ENCODE measurements around the gene NBAS.

Gene NBAS

DNA sequence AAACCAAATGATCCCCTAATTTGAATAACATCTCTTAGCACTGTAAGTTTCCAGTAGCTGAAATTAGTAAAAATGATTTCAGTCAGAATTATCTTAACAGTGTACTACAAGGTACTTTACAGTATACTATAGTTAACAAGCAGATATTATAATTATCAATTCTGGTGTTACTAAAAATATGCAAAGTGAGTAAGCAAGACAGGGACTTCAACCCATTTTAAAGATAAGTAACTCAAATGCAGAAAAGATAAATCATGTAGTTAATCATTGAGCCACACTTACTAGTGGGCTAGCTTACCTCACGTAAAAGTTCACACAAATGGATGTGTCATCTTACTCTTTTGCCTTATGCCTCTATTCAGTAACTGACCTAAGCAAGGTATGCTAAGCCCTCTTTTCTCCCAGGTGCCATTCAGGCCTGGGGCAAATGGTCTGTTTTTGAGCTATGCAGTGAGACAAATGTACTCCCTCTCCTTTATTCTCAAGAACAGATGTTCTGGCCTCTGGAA lies 101.0 kb downstream of the NBAS start:
- H3K4me2 ChIP-seq (ENCODE audit: low read length), result no peak overlapping the region
- H3K27me3 ChIP-seq (ENCODE audit: insufficient read depth, low read length, poor library complexity), result no peaks in the 10 kb centered on the region
- no peak overlapping the region for H3K9ac ChIP-seq (ENCODE audit: low read length)
- H3K79me1 ChIP-seq (ENCODE audit: low read length), result no peaks in the 10 kb centered on the region
- no peak overlapping the region for H2BK120ac ChIP-seq (ENCODE audit: low read depth, low read length)
- no peak overlapping the region for H3K18ac ChIP-seq (ENCODE audit: low read length)
- no peak overlapping the region for H4K8ac ChIP-seq (ENCODE audit: low read depth, low read length)
- H3K36me3 ChIP-seq (ENCODE audit: control insufficient read depth, insufficient read depth, low read length), result no peaks in the 10 kb centered on the region
- no peak for DNase-seq
- no peaks in the 10 kb centered on the region for H3K79me2 ChIP-seq (ENCODE audit: control insufficient read depth, insufficient read depth, low read length)
- no peaks in the 10 kb centered on the region for H3K4me1 ChIP-seq (ENCODE audit: control insufficient read depth, low read depth, low read length)
- H3K56ac ChIP-seq (ENCODE audit: low read length), result no peak overlapping the region
- H3K23ac ChIP-seq (ENCODE audit: low read length), result no peak overlapping the region
- no peak overlapping the region for H3K27ac ChIP-seq (ENCODE audit: low read depth, low read length)
- no peak overlapping the region for H2BK15ac ChIP-seq (replicated peaks; ENCODE audit: low read depth)
- no peak overlapping the region for H3K4ac ChIP-seq (ENCODE audit: low read depth, low read length)
- H2BK5ac ChIP-seq (ENCODE audit: low read length), result no peak overlapping the region
- WGBS (ENCODE audit: extremely low coverage, insufficient coverage, low lambda C conversion rate), result no CpG with 5 or more reads among the region's 1 CpG
- H3K4me3 ChIP-seq (ENCODE audit: low read length), result no peak overlapping the region
- H4K5ac ChIP-seq (ENCODE audit: low read length), result no peak overlapping the region
- no peak overlapping the region for H2AK5ac ChIP-seq (ENCODE audit: low read length)

DNA sequence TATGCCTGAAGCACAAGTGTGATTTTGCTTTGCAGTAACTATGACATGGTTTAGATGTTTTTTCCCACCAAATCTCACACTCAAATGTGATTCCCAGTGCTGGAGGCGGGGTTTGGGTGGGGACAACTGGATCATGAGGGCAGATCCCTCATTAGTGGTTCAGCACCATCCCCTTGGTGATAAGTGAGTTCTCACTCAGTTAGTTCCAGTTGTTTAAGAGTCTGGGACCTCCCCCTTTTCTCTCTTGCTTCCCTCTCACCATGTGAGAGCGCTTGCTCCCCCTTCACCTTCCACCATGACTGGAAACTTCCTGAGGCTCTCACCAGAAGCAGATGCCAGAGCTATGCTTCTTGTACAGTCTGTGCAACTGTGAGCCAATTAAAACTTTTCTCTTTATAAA lies 102.9 kb downstream of the NBAS start:
- Histone ChIP-seq H3K56ac (ENCODE audit: low read length) (no peak overlapping the region), H2BK15ac (replicated peaks; ENCODE audit: low read depth) (no peak overlapping the region), H3K4ac (ENCODE audit: low read depth, low read length) (no peak overlapping the region), H3K18ac (ENCODE audit: low read length) (no peak overlapping the region), H3K27me3 (ENCODE audit: insufficient read depth, low read length, poor library complexity) (no peaks in the 10 kb centered on the region), H3K23ac (ENCODE audit: low read length) (no peak overlapping the region), H3K79me2 (ENCODE audit: control insufficient read depth, insufficient read depth, low read length) (no peaks in the 10 kb centered on the region), H3K27ac (ENCODE audit: low read depth, low read length) (no peak overlapping the region), H4K8ac (ENCODE audit: low read depth, low read length) (no peak overlapping the region), H3K79me1 (ENCODE audit: low read length) (no peaks in the 10 kb centered on the region), H2BK5ac (ENCODE audit: low read length) (no peak overlapping the region), H3K4me2 (ENCODE audit: low read length) (no peak overlapping the region), H4K5ac (ENCODE audit: low read length) (no peak overlapping the region), H2AK5ac (ENCODE audit: low read length) (no peak overlapping the region), H3K9ac (ENCODE audit: low read length) (no peak overlapping the region), H3K36me3 (ENCODE audit: control insufficient read depth, insufficient read depth, low read length) (no peaks in the 10 kb centered on the region), H3K4me3 (ENCODE audit: low read length) (no peak overlapping the region), H3K4me1 (ENCODE audit: control insufficient read depth, low read depth, low read length) (no peaks in the 10 kb centered on the region), H2BK120ac (ENCODE audit: low read depth, low read length) (no peak overlapping the region)
- peak; percentile 59 for DNase-seq
- WGBS (ENCODE audit: extremely low coverage, insufficient coverage, low lambda C conversion rate), result no CpG with 5 or more reads among the region's 2 CpGs

DNA sequence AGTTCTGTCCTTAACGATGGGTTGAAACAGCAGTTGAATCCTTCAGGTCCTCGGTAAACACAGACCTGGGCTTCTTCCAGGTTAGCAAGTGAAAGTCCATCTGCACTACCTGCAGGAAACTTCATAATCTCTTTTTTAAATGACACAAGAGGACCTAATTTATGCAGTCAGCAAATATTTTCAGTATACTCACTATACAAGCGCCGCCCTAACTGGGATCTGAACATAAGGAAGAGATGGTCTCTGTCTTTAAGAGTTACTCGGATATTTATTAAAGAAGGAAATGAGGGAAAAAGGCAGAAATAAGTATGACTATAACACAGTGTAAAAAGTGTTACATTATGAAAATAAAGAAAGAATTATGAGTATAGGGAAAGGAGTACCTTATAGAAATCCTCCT lies 103.3 kb downstream of the NBAS start:
- no peak for DNase-seq
- H3K23ac ChIP-seq (ENCODE audit: low read length), result no peak overlapping the region
- H3K56ac ChIP-seq (ENCODE audit: low read length), result no peak overlapping the region
- no peaks in the 10 kb centered on the region for H3K79me1 ChIP-seq (ENCODE audit: low read length)
- no peaks in the 10 kb centered on the region for H3K36me3 ChIP-seq (ENCODE audit: control insufficient read depth, insufficient read depth, low read length)
- no peak overlapping the region for H2BK120ac ChIP-seq (ENCODE audit: low read depth, low read length)
- H4K5ac ChIP-seq (ENCODE audit: low read length), result no peak overlapping the region
- no CpG with 5 or more reads among the region's 5 CpGs for WGBS (ENCODE audit: extremely low coverage, insufficient coverage, low lambda C conversion rate)
- H3K4ac ChIP-seq (ENCODE audit: low read depth, low read length), result no peak overlapping the region
- H2BK5ac ChIP-seq (ENCODE audit: low read length), result no peak overlapping the region
- H3K79me2 ChIP-seq (ENCODE audit: control insufficient read depth, insufficient read depth, low read length), result no peaks in the 10 kb centered on the region
- no peak overlapping the region for H3K18ac ChIP-seq (ENCODE audit: low read length)
- no peak overlapping the region for H2AK5ac ChIP-seq (ENCODE audit: low read length)
- no peaks in the 10 kb centered on the region for H3K4me1 ChIP-seq (ENCODE audit: control insufficient read depth, low read depth, low read length)
- H3K27me3 ChIP-seq (ENCODE audit: insufficient read depth, low read length, poor library complexity), result no peaks in the 10 kb centered on the region
- no peak overlapping the region for H2BK15ac ChIP-seq (replicated peaks; ENCODE audit: low read depth)
- no peak overlapping the region for H3K27ac ChIP-seq (ENCODE audit: low read depth, low read length)
- no peak overlapping the region for H3K9ac ChIP-seq (ENCODE audit: low read length)
- H4K8ac ChIP-seq (ENCODE audit: low read depth, low read length), result no peak overlapping the region
- H3K4me3 ChIP-seq (ENCODE audit: low read length), result no peak overlapping the region
- H3K4me2 ChIP-seq (ENCODE audit: low read length), result no peak overlapping the region

DNA sequence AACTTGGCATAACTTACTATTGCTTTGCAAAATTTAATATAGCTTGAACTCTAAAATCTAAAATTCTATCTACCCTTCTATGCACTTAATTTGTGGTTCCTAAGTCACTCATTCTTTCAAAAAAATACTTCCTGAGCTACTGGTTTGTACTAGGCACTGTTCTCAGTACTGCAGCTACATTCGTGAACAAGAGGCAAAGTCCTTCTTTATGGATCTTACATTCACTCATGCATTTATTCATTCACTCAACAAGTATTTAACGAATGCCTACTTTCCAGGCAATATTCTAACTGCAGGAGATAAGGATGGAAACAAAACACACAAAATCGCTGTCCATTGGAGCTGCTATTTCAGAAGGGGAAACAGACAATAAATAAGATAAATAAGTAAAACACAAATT lies 104.8 kb downstream of the NBAS start:
- no peak overlapping the region for H2BK5ac ChIP-seq (ENCODE audit: low read length)
- H3K18ac ChIP-seq (ENCODE audit: low read length), result no peak overlapping the region
- no peak overlapping the region for H3K4me3 ChIP-seq (ENCODE audit: low read length)
- no CpG with 5 or more reads among the region's 3 CpGs for WGBS (ENCODE audit: extremely low coverage, insufficient coverage, low lambda C conversion rate)
- H3K9ac ChIP-seq (ENCODE audit: low read length), result no peak overlapping the region
- no peak overlapping the region for H3K4me2 ChIP-seq (ENCODE audit: low read length)
- H2BK120ac ChIP-seq (ENCODE audit: low read depth, low read length), result no peak overlapping the region
- H2AK5ac ChIP-seq (ENCODE audit: low read length), result no peak overlapping the region
- DNase-seq, result no peak
- H3K4ac ChIP-seq (ENCODE audit: low read depth, low read length), result no peak overlapping the region
- H3K79me1 ChIP-seq (ENCODE audit: low read length), result no peaks in the 10 kb centered on the region
- H3K56ac ChIP-seq (ENCODE audit: low read length), result no peak overlapping the region
- H2BK15ac ChIP-seq (replicated peaks; ENCODE audit: low read depth), result no peak overlapping the region
- no peak overlapping the region for H3K23ac ChIP-seq (ENCODE audit: low read length)
- H3K79me2 ChIP-seq (ENCODE audit: control insufficient read depth, insufficient read depth, low read length), result no peaks in the 10 kb centered on the region
- H4K5ac ChIP-seq (ENCODE audit: low read length), result no peak overlapping the region
- H3K27me3 ChIP-seq (ENCODE audit: insufficient read depth, low read length, poor library complexity), result no peaks in the 10 kb centered on the region
- H3K36me3 ChIP-seq (ENCODE audit: control insufficient read depth, insufficient read depth, low read length), result no peaks in the 10 kb centered on the region
- H4K8ac ChIP-seq (ENCODE audit: low read depth, low read length), result no peak overlapping the region
- H3K4me1 ChIP-seq (ENCODE audit: control insufficient read depth, low read depth, low read length), result no peaks in the 10 kb centered on the region
- H3K27ac ChIP-seq (ENCODE audit: low read depth, low read length), result no peak overlapping the region

DNA sequence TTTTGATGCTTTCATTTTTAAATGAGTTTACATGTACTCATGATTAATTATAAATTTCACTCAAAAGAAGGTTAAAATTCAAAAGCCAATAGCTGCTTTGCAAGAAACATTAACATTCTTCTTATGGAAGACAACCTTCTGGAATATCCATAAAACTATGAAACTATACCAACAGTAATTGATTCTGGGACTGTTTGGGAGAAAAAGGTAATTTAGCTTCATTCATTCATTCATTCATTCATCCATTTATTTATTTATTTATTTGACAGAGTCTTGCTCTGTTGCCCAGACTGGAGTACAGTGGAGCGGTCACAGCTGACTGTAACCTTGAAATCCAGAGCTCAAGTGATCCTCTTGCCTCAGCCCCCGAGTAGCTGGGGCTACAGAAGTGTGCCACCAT lies 110.3 kb downstream of the NBAS start:
- Histone ChIP-seq H4K5ac (ENCODE audit: low read length) (no peak overlapping the region), H4K8ac (ENCODE audit: low read depth, low read length) (no peak overlapping the region), H3K4ac (ENCODE audit: low read depth, low read length) (no peak overlapping the region), H3K79me2 (ENCODE audit: control insufficient read depth, insufficient read depth, low read length) (no peaks in the 10 kb centered on the region), H3K23ac (ENCODE audit: low read length) (no peak overlapping the region), H3K27me3 (ENCODE audit: insufficient read depth, low read length, poor library complexity) (no peaks in the 10 kb centered on the region), H3K4me3 (ENCODE audit: low read length) (no peak overlapping the region), H3K9ac (ENCODE audit: low read length) (no peak overlapping the region), H3K18ac (ENCODE audit: low read length) (no peak overlapping the region), H2BK5ac (ENCODE audit: low read length) (no peak overlapping the region), H3K27ac (ENCODE audit: low read depth, low read length) (no peak overlapping the region), H3K79me1 (ENCODE audit: low read length) (no peaks in the 10 kb centered on the region), H3K4me2 (ENCODE audit: low read length) (no peak overlapping the region), H3K36me3 (ENCODE audit: control insufficient read depth, insufficient read depth, low read length) (no peaks in the 10 kb centered on the region), H2BK15ac (replicated peaks; ENCODE audit: low read depth) (no peak overlapping the region), H3K4me1 (ENCODE audit: control insufficient read depth, low read depth, low read length) (no peaks in the 10 kb centered on the region), H2AK5ac (ENCODE audit: low read length) (no peak overlapping the region), H3K56ac (ENCODE audit: low read length) (no peak overlapping the region), H2BK120ac (ENCODE audit: low read depth, low read length) (no peak overlapping the region)
- WGBS (ENCODE audit: extremely low coverage, insufficient coverage, low lambda C conversion rate), result no CpG with 5 or more reads among the region's 2 CpGs
- DNase-seq, result no peak

DNA sequence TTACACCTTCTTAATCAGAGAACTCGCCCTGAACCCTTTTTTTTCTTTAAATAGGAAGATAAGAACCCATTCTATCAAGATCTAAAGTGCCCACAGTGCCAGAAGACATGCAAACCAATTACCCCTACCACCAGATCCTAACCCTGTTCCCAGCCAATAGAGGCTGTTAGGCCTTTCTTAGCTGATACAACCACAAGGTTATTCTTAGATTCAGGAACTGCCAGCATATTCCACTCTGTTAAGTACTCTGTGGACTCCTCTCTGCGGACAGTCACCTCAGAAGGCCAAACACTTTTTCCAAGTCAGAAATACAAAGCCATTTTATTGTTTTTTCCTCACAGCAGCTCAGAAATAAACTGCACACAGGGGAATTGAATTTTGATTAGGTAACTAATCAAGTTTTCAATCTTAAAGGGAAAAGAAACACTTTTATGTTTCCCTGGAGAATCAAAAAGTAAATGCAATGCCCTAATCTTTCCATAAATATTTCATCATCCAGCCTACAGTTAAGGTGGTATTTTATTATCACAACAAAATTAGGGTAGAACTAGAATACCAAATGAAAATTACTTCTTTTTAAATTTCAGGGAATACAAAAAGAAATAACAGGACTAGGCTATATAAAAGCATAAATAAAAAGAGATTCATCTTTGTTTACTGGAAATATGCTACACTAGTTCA lies 111.4 kb downstream of the NBAS start:
- Histone ChIP-seq H2AK5ac (ENCODE audit: low read length) (no peak overlapping the region), H3K27me3 (ENCODE audit: insufficient read depth, low read length, poor library complexity) (no peaks in the 10 kb centered on the region), H3K9ac (ENCODE audit: low read length) (no peak overlapping the region), H3K18ac (ENCODE audit: low read length) (no peak overlapping the region), H3K4me2 (ENCODE audit: low read length) (no peak overlapping the region), H3K4ac (ENCODE audit: low read depth, low read length) (no peak overlapping the region), H2BK5ac (ENCODE audit: low read length) (no peak overlapping the region), H3K56ac (ENCODE audit: low read length) (no peak overlapping the region), H2BK120ac (ENCODE audit: low read depth, low read length) (no peak overlapping the region), H3K36me3 (ENCODE audit: control insufficient read depth, insufficient read depth, low read length) (no peaks in the 10 kb centered on the region), H3K27ac (ENCODE audit: low read depth, low read length) (no peak overlapping the region), H3K4me3 (ENCODE audit: low read length) (no peak overlapping the region), H2BK15ac (replicated peaks; ENCODE audit: low read depth) (no peak overlapping the region), H3K79me2 (ENCODE audit: control insufficient read depth, insufficient read depth, low read length) (no peaks in the 10 kb centered on the region), H3K4me1 (ENCODE audit: control insufficient read depth, low read depth, low read length) (no peaks in the 10 kb centered on the region), H4K5ac (ENCODE audit: low read length) (no peak overlapping the region), H3K79me1 (ENCODE audit: low read length) (no peaks in the 10 kb centered on the region), H4K8ac (ENCODE audit: low read depth, low read length) (no peak overlapping the region), H3K23ac (ENCODE audit: low read length) (no peak overlapping the region)
- WGBS (ENCODE audit: extremely low coverage, insufficient coverage, low lambda C conversion rate), result no CpG with 5 or more reads among the region's 2 CpGs
- no peak for DNase-seq

Data from mesendoderm (in vitro differentiated cells).